BJ (cell line): ENCODE results near the gene ZEB1. TPM values are rescaled to one million over a fixed set of nuclear protein-coding genes. Genes with fewer than 3 reads are reported as not detected.

Source experiments
- CTCF ChIA-PET: fragments of 350-600 bp; formaldehyde crosslinking; extraction: SDS; loops from one replicate; lab custom pipeline; 2021; ENCODE audit warnings: antibody characterized with exemption, inconsistent platforms; lab: Yijun Ruan, JAX
- POLR2A ChIA-PET: fragments of 300-600 bp; sonication (Branson Sonifier 250); formaldehyde crosslinking; extraction: SDS; loops from one replicate; lab custom pipeline; 2021; ENCODE audit warnings: antibody characterized with exemption; lab: Charles Lee
- DNase-seq: peaks from one replicate; pipeline ENCODE4 v3.0.0-alpha.2; 2011; ENCODE audit warnings: low read depth
- H3K27me3 ChIP-seq: 2 replicates; pipeline ENCODE4 v1.6.0; 2011; ENCODE audit warnings: low read length; ENCODE audit not compliant: control insufficient read depth, insufficient read depth
- H3K36me3 ChIP-seq: 2 replicates; pipeline ENCODE4 v1.5.1; 2011; ENCODE audit warnings: low read length; ENCODE audit not compliant: control insufficient read depth, insufficient read depth
- H3K4me3 ChIP-seq: 2 replicates; pipeline ENCODE4 v1.5.1; 2011; ENCODE audit warnings: low read depth, mild to moderate bottlenecking, control low read depth, low read length
- polyA plus RNA-seq: library from polyadenylated mRNA; depleted of rRNA; stranded (reverse); fragments of >200 nt; gene quantifications from 2 replicates; pipeline ENCODE4 v1.2.3, GENCODE V29; 2011
- TF ChIP-seq, protein P1 (sequence below): IDR thresholded peaks from 2 replicates; pipeline ENCODE4 v1.5.1; 2011; ENCODE audit warnings: low read depth, mild to moderate bottlenecking, control low read depth, inconsistent platforms, low read length, moderate library complexity; ENCODE audit not compliant: insufficient read depth

The ZEB1 gene
- polyA plus RNA-seq, 1 experiment = 22.3 TPM

DNA sequence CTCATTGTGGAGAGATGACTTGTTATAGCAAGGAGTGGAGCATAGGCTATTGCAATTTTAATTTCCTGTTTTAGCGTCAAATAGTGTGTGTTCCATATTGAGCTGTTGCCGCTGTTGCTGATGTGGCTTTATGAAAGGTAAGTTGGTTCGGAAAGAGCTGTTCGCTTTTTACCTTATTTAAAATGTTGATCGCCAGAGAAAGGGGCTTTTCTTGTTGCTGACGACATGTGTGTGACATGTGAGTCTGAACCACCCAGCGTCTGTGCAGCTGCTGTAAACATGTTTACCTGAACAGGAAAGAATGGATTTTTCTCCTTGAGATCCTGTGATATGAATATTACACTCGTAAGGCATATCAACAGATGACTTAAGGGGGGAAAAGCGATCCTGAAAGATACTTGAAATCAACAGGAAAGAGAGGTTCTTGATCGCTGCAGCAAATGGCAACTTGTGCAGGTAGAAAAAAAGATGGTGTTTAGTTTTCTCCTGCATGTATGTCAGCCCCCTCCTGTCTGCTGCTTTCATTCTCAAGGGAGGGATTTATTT is 2.5 kb downstream of the ZEB1 start:
- ChIA-PET POLR2A (interaction anchor here (0.6 kb wide), 1 partner anchor 734 kb away, joined by 5 read pairs; no protein-coding TSS in a partner anchor), CTCF (interaction anchor here (0.6 kb wide), 1 partner anchor 160 kb away, joined by 3 read pairs; no protein-coding TSS in a partner anchor)
- H3K36me3 ChIP-seq = no peaks in the 10 kb centered on the region
- DNase-seq = no peak
- H3K27me3 ChIP-seq = no peaks in the 10 kb centered on the region
- H3K4me3 ChIP-seq = peak overlapping the region; percentile 82
- TF ChIP-seq, protein P1, sequence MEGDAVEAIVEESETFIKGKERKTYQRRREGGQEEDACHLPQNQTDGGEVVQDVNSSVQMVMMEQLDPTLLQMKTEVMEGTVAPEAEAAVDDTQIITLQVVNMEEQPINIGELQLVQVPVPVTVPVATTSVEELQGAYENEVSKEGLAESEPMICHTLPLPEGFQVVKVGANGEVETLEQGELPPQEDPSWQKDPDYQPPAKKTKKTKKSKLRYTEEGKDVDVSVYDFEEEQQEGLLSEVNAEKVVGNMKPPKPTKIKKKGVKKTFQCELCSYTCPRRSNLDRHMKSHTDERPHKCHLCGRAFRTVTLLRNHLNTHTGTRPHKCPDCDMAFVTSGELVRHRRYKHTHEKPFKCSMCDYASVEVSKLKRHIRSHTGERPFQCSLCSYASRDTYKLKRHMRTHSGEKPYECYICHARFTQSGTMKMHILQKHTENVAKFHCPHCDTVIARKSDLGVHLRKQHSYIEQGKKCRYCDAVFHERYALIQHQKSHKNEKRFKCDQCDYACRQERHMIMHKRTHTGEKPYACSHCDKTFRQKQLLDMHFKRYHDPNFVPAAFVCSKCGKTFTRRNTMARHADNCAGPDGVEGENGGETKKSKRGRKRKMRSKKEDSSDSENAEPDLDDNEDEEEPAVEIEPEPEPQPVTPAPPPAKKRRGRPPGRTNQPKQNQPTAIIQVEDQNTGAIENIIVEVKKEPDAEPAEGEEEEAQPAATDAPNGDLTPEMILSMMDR = no peak

DNA sequence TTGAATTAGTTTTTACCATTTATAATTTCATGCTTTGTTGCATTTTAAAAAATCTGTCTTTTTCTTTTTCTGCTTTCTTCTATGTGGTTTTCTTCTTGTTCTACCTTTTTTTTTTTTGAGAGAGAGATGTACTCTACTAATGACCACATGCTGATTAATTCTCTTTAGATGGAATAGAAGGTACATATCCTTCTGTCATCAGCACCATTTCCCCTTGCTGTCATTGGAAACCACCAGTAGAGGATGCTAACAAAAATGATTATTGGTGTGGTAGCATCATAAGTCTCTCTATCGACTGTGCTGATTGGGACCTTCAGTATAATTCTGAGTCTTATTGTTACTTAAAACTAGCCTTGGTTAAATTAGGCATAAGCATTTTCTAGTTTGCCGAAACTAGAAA is 3.6 kb downstream of the ZEB1 start:
- DNase-seq = no peak

DNA sequence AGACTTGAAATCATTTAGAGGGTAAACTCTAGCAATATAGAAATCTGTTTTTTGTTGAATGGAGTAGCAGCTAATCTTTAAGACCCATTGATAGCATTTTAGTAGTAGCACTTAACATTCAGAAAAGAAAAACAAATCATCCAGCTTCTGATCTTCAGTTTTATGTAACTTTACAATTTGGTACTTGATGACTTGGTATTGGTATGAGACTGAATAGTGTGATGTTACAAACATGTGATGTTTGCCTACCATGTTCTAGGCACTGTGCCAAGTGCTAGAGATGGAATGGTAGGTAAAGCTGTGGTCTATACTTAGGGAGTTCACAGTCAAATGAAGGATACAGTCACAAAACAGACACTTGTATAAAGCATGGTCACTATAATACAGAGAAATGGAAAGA is 21.3 kb downstream of the ZEB1 start:
- Histone ChIP-seq H3K36me3 (no peaks in the 10 kb centered on the region), H3K4me3 (no peak overlapping the region), H3K27me3 (no peaks in the 10 kb centered on the region)
- TF ChIP-seq, protein P1 = no peak
- ChIA-PET CTCF (no interaction called here), POLR2A (no interaction called here)
- no peak for DNase-seq

More for the DNA sequence above, 3.6 kb downstream of the ZEB1 start:
- Histone ChIP-seq H3K4me3 (no peak overlapping the region; the same call in 1 of the 2 replicates), H3K36me3 (no peaks in the 10 kb centered on the region), H3K27me3 (no peaks in the 10 kb centered on the region)
- TF ChIP-seq, protein P1 = peak; percentile 36
- CTCF ChIA-PET = no interaction called here
- POLR2A ChIA-PET = no interaction called here

DNA sequence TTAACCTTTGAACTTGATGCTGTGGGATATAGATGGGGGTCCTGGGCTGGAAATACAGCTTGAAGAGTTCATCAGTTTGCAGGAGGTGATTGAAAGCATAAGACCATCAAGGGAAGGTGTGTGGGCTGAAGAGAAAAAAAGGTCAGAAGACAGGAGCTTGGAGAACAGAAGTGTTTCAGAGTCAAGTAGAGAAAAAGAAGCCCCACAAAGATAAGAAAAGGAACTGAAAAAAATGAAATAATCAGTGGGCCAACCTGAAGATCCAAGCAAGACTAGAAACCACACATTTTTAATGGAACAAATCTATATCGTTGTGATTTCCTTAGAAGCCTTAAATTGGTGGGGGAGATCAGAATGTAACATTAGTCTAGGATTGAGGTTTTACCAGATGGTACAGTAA is 22.5 kb downstream of the ZEB1 start:
- TF ChIP-seq, protein P1 = no peak
- CTCF ChIA-PET = interaction anchor here (0.8 kb wide), 1 partner anchor 13 kb away, joined by 3 read pairs; no protein-coding TSS in a partner anchor

DNA sequence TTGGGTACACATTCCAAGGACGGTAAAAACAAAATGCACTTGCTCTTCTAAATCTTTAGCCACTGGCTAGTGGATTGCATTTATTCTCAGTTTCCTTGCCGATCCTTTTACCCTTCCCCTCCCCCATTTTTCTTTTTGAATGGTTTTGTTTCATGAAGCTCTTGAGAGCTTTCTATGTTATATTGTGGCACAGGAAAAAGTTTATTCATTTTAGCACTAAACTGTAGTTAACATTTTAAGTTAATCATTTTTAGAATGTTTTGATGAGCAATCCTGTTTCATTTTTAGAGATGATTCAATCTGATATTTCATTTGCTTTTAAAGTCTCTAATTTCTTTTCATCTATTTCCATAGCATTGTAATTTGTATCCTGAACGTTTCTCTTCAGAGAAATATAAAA is 24.0 kb downstream of the ZEB1 start:
- POLR2A ChIA-PET = no interaction called here
- TF ChIP-seq, protein P1 = no peak
- no peaks in the 10 kb centered on the region for H3K36me3 ChIP-seq
- no peak for DNase-seq
- no peaks in the 10 kb centered on the region for H3K27me3 ChIP-seq
- H3K4me3 ChIP-seq = no peak overlapping the region
- CTCF ChIA-PET = no interaction called here

More for the DNA sequence above, 22.5 kb downstream of the ZEB1 start:
- Histone ChIP-seq H3K27me3 (no peaks in the 10 kb centered on the region), H3K36me3 (no peaks in the 10 kb centered on the region), H3K4me3 (no peak overlapping the region)
- POLR2A ChIA-PET = no interaction called here
- DNase-seq = no peak
